Type B pancreatic cell (in vitro differentiated cells): Measurements from ENCODE around the gene ACSM2A. TPM values are rescaled to one million over a fixed set of nuclear protein-coding genes. Genes with fewer than 3 reads are reported as not detected.
"Not testable (repeated sequence)": the region's sequence is repeated elsewhere in the genome, so short reads cannot be mapped to it uniquely, and the experiment has no call there.

Source experiments
- DNase-seq: peaks from one replicate; pipeline ENCODE4 v3.0.0; 2021; ENCODE audit warnings: mixed read lengths; ENCODE audit not compliant: unreplicated experiment; ENCODE audit errors: extremely low spot score
- H3K27ac Mint-ChIP-seq: 2 replicates; pipeline ENCODE4 v1.8.0; 2021; ENCODE audit warnings: mild to moderate bottlenecking, mixed read lengths
- H3K27me3 Mint-ChIP-seq: 2 replicates; pipeline ENCODE4 v1.8.0; 2021; ENCODE audit warnings: mixed read lengths
- H3K36me3 Mint-ChIP-seq: 2 replicates; pipeline ENCODE4 v1.8.0; 2021; ENCODE audit warnings: mixed read lengths
- H3K4me1 Mint-ChIP-seq: one replicate; pipeline ENCODE4 v1.8.0; 2021; ENCODE audit warnings: mixed read lengths; ENCODE audit not compliant: unreplicated experiment
- H3K4me3 Mint-ChIP-seq: 2 replicates; pipeline ENCODE4 v1.8.0; 2021; ENCODE audit warnings: mild to moderate bottlenecking, mixed read lengths
- H3K9me3 Mint-ChIP-seq: 2 replicates; pipeline ENCODE4 v1.8.0; 2021; ENCODE audit warnings: mixed read lengths
- CTCF ChIP-seq: fragments of 200-600 bp; sonication (generic); conservative IDR thresholded peaks from 2 replicates; pipeline ENCODE4 v1.5.0; 2021; ENCODE audit warnings: antibody characterized with exemption, mild to moderate bottlenecking
- total RNA-seq: library from RNA; stranded (reverse); gene quantifications from 2 replicates; pipeline ENCODE4 v1.2.1, GENCODE V29; 2021; ENCODE audit warnings: low replicate concordance

Gene ACSM2A
- total RNA-seq, 1 donor from 2014 or later: 1.8 TPM

- no peak overlapping the region for H3K4me3 Mint-ChIP-seq
- no peaks in the 10 kb centered on the region for H3K4me1 Mint-ChIP-seq
- peaks cover 2% of the 10 kb centered on the region for H3K27me3 Mint-ChIP-seq
- DNase-seq: no peak
- no peak overlapping the region for H3K27ac Mint-ChIP-seq
- no peaks in the 10 kb centered on the region for H3K36me3 Mint-ChIP-seq
- H3K9me3 Mint-ChIP-seq: peaks cover 7% of the 10 kb centered on the region
- TF ChIP-seq CTCF: no peak
Measured at GRCh38 chr16:20507280-20507679, 56.0 kb downstream of the ACSM2A start.

- Mint-ChIP-seq H3K9me3 (peaks cover 7% of the 10 kb centered on the region), H3K27me3 (peaks cover 12% of the 10 kb centered on the region), H3K36me3 (no peaks in the 10 kb centered on the region), H3K4me1 (no peaks in the 10 kb centered on the region), H3K27ac (no peak overlapping the region), H3K4me3 (no peak overlapping the region)
- TF ChIP-seq CTCF: no peak
- DNase-seq: no peak
Measured at GRCh38 chr16:20510323-20510722, 59.0 kb downstream of the ACSM2A start.

- TF ChIP-seq CTCF: no peak
- no peaks in the 10 kb centered on the region for H3K4me1 Mint-ChIP-seq
- no peaks in the 10 kb centered on the region for H3K36me3 Mint-ChIP-seq
- no peaks in the 10 kb centered on the region for H3K9me3 Mint-ChIP-seq
- DNase-seq: no peak
- no peak overlapping the region for H3K27ac Mint-ChIP-seq
- peaks cover 12% of the 10 kb centered on the region for H3K27me3 Mint-ChIP-seq
- H3K4me3 Mint-ChIP-seq: no peak overlapping the region
Measured at GRCh38 chr16:20515688-20516090, 64.4 kb downstream of the ACSM2A start.

- DNase-seq: no peak
- Mint-ChIP-seq H3K4me1 (no peaks in the 10 kb centered on the region), H3K4me3 (no peak overlapping the region), H3K27me3 (peaks cover 12% of the 10 kb centered on the region), H3K27ac (no peak overlapping the region), H3K36me3 (no peaks in the 10 kb centered on the region), H3K9me3 (no peaks in the 10 kb centered on the region)
- TF ChIP-seq CTCF: no peak
Measured at GRCh38 chr16:20517149-20517548, 65.8 kb downstream of the ACSM2A start.

GRCh38 chr16:20519231-20519630 lies 67.9 kb downstream of the ACSM2A start:
- H3K27ac Mint-ChIP-seq: no peak overlapping the region
- no peaks in the 10 kb centered on the region for H3K9me3 Mint-ChIP-seq
- no peaks in the 10 kb centered on the region for H3K27me3 Mint-ChIP-seq
- H3K36me3 Mint-ChIP-seq: no peaks in the 10 kb centered on the region
- no peak overlapping the region for H3K4me3 Mint-ChIP-seq
- no peak for DNase-seq
- H3K4me1 Mint-ChIP-seq: no peaks in the 10 kb centered on the region
- TF ChIP-seq CTCF: no peak

GRCh38 chr16:20520103-20520502 lies 68.8 kb downstream of the ACSM2A start:
- no peak overlapping the region for H3K27ac Mint-ChIP-seq
- no peaks in the 10 kb centered on the region for H3K4me1 Mint-ChIP-seq
- TF ChIP-seq CTCF: no peak
- DNase-seq: no peak
- no peak overlapping the region for H3K4me3 Mint-ChIP-seq
- no peaks in the 10 kb centered on the region for H3K9me3 Mint-ChIP-seq
- H3K36me3 Mint-ChIP-seq: no peaks in the 10 kb centered on the region
- H3K27me3 Mint-ChIP-seq: no peaks in the 10 kb centered on the region

GRCh38 chr16:20531795-20532194 lies 80.5 kb downstream of the ACSM2A start:
- not testable (repeated sequence) for H3K9me3 Mint-ChIP-seq, H3K4me1 Mint-ChIP-seq, H3K4me3 Mint-ChIP-seq, H3K27me3 Mint-ChIP-seq, DNase-seq, H3K27ac Mint-ChIP-seq, H3K36me3 Mint-ChIP-seq

GRCh38 chr16:20532284-20532792 lies 81.0 kb downstream of the ACSM2A start:
- not testable (repeated sequence) for H3K4me3 Mint-ChIP-seq, H3K36me3 Mint-ChIP-seq, H3K27ac Mint-ChIP-seq

More at GRCh38 chr16:20532284-20532792, 81.0 kb downstream of the ACSM2A start:
- DNase-seq, H3K4me1 Mint-ChIP-seq, H3K27me3 Mint-ChIP-seq, H3K9me3 Mint-ChIP-seq: not testable (repeated sequence)
